ENCODE results near the gene PEG3.
"Not testable (repeated sequence)": the region's sequence is repeated elsewhere in the genome, so short reads cannot be mapped to it uniquely, and the experiment has no call there.

The PEG3 gene

DNA sequence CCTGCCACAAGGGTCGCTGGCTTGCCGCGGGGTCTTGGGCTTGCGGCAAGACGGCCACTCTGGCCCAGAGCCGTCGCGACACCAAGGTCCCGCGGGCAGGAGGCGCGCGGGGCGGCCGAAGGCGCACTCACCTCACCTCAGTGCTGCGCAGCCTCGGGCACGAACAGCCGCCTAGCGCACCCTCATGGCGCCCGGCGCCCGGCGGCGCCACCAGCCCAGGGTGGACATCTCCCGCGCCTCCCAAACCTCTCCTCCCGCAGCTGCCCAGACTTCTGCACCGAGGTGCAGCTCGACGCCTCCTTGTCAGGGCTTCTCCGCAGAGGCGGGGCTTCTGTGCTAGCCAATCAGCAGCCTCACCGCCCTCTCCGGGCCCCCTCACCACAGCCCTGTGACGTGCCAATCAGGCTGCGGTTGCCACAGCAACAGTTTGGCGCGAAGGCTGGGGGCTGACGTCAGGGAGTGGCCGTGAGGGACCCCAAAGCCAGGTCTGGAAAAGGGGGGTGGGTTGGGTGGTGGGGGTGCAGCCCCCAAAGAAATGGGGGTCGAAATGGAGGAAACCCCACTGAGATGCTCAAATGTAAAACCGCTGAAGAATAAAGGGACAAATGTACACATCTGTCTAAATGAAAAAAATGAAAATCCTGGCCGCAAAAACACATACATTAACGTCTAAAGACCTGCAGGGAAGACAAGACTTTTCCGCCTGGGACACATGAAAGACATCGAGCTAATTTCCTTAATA, at the start of gene PEG3, which contains the start of gene ZIM2:
Gene PEG3, minus strand, starts transcription at position 276 of the 742 bp plus-strand sequence. CDS start 16,071 bp downstream, outside the sequence.
Gene ZIM2, minus strand, starts transcription at position 276 of the 742 bp plus-strand sequence. CDS start 16,449 bp downstream, outside the sequence.
- no peak for DNase-seq

DNA sequence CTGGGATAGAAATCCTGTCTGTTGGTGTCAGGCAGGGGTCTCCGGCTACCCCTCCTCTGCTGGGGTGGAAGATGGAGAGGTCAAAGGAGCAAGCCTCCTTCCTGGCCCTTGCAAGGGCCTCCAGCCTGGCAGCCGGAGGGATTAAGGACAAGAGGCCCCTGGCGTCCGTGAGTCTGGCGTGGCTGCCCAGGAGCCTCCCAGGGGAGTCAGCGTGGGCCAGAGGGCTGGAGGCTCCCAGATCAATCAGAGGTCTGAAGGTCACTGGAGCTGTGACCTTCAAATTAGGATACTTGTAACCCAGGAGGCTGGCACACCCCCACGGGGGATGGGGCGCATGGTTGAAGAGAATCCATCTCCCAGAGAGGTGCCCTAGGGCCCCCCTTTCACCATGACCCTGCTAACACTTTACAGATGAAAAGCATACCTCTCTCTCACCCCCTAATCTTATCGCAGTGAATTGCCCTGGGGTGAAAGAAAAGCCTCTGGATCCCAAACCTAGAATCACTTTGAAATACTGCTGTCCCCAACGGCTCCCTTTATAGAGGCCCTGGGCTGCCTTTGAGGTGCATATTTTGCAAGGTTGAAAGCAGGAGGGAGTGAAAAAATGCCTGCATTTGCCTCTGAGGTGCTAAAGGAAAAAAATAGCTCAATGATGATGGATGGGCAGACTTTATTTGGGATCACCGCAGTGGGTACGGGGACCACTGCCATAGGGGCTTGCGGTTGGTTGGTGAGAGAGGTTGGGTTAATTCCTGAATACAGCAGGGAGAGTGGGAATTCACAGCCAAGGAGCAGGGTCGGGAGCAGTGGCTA, 44.9 kb upstream of the PEG3 start:
- DNase-seq, result no peak

DNA sequence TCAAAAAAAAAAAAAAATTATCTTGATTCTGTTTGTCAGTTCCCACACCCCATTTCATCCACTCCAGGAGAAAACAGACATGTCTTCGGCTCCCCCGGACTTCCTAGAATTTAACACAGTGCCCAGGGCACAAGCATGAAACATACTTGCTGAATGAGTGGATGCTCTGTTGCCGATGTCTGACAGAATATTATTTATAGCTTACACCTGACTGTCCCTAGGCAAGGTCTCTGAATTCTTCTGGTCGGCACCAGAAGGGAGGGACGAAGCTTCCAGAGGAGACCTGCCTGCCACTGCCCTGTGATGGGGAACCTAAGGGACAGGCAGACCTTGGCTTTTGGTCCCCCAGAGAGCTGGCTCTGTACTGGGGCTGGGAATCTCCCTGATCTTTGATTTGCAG, 43.9 kb upstream of the PEG3 start:
- no peak for DNase-seq

DNA sequence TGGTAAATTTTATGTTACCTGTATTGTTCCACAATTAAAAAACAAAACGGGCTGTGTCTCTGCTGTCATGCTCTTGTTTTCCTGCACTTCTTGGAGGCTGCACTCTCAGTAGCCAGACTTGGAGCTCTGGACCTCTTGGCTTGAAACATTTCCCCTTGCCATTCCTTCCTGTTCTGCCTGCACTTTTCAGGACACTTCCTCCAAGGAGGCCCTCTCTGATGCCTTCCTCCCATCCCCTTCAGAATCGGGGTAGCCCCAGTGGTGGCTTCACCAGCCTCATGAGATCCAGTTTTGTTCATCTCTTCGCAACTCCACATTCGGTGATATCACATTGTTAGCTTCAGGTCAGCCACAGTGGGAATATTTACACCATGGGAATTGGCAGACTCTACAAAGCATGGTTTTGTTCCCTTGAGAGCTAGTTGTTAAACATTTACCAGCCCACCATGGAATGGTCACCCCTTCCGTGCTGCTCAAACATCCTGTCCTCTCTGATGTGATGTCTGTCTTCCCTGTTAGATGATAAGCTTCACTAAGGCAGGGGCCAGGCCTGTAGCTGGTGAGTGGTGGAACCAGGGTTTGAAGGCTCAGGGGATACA, 40.2 kb upstream of the PEG3 start:
- no peak for DNase-seq

DNA sequence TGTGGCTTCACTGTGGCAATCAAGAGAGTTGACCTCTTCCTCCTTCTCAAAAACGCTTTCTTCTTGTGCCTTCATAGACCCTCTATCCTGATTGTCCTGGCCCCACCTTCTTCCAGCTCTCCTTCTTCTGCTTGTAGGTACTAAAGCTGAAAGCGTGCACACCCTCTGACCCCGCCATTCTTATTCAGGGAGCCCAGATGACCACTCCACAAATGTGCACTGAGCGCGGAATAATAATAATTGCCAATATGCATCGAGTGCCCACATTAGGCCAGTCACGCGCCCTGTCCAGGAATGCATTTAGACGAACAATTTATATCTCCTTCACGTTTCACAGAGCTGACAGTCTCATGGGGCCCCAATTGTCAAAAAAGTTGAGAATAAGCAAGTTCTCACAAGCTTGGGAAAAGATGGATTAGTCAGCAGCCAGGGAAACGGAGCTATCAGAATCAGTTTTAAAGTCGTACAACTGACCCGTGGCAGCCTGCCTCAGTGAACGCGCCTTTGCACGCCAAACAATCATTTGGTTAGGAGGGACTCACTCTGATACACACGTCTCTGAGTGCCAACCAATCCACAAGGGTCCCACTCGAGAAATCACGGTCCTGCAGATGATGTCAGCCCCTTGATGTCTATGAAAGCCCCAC, 36.7 kb upstream of the PEG3 start:
- no peak for DNase-seq

DNA sequence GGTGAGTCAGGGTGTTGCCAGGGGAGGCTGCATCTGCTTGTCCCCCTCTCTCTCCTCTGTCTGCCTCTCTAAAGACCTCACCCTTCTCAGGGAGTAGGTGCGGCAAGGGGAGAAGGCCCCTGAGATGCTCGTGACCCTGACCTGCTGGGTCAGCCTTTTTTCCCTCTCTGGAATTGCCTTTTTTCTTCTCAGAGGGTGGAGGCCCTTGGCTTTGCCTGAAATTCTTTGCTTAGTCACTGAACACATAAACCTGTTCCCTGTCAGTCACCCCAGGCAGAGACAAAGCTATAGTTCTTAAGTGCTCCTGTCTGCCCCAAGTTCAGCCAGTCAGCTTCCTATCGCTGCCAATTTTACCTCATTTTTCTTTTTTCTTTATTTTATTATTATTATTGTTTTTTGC, 35.2 kb upstream of the PEG3 start:
- DNase-seq, result no peak

DNA sequence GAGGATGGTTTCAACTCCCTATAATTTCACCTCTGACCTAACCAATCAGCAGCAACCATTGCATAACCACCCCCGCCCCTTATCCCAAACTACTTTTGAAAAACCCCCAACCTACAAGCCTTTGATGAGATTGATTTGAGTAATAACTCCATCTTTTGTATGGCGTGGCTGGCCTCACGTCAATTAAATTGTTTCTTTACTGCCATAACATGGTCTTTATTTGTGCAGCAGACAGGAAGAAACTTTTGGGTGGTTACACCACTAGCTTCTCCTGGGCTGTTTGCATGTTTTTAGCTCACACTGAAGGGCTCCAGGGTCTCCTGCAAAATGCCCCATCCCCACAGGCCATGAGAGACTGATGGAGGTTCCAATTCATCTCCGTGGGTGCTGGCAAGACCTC, 34.0 kb upstream of the PEG3 start:
- DNase-seq, result no peak

DNA sequence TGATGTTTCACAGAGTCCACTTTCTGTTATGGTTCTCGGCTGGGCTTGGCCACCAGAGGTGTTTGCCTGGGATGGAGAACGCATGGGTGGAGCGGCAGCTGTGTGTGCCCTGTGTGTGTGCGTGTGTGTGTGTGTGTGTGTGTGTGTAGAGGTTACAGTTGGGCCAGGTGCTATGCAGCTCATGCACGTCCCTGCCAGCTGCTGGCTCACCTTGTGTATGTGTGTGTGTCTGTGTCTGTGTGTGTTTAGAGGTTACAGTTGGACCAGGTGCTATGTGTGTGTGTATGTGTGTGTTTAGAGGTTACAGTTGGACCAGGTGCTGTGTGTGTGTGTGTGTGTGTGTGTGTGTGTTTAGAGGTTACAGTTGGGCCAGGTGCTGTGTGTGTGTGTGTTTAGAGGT, 33.0 kb upstream of the PEG3 start:
- DNase-seq, result no peak

DNA sequence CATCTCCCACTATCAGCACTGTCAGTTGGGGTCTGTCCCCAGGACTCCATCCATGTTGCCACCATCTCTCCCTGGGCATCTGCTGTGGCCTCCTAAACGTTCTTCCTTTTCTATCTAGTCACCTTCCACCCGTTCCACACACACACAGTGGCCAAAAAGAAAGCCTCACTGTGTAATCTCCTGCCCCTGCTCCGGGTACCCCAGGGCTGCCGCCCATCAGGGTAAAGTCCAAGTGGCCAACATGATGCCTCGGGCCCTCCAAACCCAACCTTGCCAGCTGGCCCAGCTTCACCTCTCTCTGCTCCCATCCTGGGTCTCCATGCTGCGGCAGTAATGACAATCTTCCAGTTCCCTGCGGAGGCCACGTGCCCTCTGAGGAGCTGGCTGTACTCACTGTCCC, 29.4 kb upstream of the PEG3 start:
- DNase-seq, result no peak

DNA sequence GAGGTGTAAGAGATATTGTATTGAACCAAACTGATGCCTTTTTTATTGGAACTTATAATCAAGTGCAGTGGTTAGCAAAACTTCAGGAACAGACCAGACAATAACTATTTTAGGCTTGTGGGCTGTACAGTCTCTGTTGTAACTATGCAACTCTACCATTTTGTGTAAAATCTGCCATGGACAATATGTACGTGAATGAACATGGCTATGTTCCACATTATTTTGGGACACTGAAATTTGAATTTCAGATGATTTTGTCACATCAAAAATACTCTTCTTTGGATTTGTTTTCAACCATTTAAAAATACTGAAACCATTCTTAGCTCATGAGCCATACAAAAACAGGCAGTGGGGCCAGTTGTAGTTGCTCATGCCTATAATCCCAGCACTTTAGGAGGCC, 27.9 kb upstream of the PEG3 start:
- no peak for DNase-seq

DNA sequence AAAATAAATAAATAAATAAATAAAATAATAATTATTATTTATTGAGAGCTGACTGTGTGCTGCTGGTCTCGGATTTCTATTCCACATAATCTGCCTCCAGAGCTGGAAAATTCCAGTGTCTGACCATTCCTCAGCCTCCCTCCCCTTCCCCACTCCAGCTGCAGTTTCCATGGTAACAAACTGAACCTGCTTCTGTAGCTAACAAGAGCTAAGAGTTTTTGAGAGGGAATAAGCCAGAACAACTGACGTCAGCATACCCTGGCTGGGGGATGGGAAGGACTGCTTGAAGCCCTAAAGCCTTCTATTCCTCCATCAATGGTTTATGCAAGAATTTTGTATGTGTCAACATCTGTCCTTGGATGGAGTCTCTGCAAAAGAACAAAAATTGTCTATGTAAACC, 26.0 kb upstream of the PEG3 start:
- DNase-seq, result no peak

DNA sequence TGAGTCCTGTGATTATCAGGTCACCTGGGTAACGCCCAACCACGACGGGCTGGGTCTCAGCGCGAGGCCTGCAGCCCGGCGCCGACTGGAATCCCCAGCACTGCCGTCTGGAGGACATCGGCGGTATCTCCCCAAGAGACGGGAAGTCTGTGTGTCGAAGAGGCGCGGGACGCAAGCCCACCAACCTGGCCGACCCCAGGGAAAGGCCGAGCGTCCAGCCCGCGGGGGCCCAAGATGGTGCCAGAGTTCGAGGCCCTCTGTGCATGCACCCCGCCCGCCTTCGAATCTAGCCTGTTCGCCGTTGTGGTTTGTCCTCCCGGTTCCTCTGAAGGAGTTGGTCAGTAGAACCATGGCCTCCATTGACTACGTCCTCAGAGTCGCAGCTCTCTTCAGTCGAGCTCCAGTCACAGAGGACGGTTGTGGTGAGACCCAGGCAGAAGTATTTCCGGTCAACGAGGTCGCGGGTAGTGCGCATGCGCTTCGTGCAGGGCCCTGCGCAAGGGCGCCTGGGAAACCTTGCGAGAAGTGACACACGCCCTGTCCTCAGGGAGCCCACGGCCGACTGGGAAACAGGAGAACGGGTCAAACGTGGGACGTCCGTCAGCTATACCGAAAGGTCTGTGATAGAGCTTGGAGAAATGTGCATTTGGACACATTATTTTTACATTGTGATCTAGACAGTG, 24.1 kb upstream of the PEG3 start:
- no peak for DNase-seq

DNA sequence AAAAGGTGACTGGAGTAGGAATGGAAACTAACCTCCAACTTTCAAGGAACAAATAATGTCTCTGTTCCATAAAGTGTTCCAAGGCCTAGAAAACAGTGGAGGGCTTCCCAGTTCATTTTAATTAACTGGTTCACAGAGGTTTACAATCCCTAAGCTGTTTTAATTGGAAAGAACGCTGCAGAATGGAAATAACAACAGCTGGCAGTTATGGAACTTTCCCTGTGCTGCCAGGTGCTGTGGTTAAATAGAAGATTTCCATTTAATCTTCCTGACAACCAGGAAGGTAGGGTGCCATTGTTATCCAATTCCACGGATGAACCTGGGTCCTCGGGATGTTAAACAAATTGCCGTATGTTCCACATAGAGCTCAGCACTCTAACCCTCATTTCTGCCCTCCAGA, 22.2 kb upstream of the PEG3 start:
- no peak for DNase-seq

DNA sequence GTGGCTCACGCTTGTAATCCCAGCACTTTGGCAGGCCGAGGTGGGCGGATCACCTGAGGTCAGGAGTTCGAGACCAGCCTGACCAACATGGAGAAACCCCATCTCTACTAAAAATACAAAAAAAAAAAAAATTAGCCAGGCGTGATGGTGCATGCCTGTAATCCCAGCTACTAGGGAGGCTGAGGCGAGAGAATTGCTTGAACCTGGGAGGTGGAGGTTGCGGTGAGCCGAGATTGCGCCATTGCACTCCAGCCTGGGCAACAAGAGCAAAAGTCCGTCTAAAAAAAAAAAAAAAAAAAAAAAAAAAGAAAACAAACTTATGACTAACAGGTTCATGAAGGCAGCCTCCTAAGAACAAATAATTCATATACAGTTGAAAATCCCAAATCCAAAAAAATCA, 19.9 kb upstream of the PEG3 start:
- not testable (repeated sequence) for DNase-seq

DNA sequence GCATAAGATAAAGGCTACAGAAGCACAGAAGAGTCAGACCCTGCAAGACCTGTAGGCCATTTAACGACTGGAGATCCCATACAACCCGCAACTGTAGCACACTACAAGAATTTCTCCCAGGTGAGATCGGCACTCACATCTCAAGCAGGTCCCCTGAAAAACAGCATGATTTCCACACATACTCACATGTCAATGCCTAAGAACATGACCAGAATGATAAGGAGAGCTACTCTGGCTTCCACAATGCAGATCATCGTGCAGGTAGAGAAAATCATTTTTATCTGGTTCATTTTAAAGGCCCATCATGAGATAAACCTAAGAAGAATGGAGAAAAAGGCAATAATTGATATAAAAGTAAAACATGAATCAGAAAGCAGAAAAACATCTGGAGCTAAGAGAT, 17.5 kb upstream of the PEG3 start:
- DNase-seq, result no peak

DNA sequence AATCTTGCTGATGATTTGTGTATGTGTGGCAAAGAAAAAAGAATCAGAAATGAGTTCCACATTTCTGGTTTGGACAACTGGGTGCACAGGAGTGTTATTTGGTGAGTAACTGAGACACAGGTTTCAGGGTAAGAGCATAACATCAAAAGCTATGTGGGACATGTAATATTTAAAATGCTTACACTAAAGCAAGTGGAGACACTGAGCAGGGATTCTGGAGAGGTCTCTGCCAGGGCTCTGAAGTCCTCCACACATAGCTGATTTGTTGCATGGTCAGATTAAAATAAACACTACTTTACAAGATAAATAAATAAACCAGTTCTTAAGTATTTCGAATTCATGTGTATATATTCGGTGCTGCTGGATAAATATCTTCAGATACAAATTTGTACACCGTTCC, 16.3 kb upstream of the PEG3 start:
- no peak for DNase-seq

DNA sequence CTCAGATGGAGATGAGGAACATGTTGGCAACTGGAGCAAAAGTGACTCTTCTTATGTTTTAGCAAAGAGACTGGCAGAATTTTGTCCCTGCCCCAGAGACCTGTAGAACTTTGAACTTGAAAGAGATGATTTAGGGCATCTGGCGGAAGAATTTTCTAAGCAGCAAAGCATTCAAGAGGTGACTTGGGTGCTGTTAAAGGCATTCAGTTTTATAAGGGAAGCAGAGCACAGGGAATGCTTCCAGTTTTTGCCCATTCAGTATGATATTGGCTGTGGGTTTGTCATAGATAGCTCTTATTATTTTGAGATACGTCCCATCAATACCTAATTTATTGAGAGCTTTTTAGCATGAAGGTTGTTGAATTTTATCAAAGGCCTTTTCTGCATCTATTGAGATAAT, 11.8 kb upstream of the PEG3 start:
- DNase-seq, result not testable (repeated sequence)

DNA sequence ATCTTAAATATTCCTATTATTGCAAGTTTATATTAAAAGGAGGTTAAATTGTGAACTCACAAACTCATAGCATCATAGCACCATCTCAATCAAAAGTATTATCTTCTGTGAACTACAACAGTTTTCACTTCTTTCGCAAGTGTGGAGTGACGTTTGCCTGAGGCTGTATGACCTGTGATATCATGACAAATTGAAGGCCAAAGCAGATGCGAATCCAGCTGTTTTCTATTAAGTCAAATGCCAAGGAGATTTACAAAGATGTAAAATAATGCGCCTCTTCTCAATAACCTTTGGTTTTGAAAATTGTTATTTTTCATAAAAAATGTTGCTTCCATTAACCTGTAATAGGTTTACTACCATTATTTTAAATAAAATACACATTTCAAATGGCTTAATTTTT, 7.6 kb upstream of the PEG3 start:
- no peak for DNase-seq

DNA sequence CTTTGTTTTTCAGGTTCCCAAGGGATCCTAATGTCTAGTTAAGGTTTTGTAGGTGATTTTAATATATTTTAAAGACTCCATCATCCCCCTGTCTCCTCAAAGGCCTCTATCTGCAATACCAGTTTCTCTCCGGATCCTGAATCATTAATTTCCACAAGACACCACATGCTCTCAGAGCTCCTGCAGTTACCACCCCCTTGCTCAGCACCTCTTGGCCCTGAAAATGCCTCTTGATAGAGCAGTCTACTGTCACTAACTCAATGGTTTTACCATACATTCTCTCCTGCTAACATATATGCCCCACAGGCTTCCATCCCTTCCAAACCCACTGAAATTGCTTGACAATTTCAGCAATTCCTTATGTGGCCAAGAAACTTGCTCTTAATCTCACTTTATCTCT, 1.9 kb upstream of the PEG3 start:
- no peak for DNase-seq

DNA sequence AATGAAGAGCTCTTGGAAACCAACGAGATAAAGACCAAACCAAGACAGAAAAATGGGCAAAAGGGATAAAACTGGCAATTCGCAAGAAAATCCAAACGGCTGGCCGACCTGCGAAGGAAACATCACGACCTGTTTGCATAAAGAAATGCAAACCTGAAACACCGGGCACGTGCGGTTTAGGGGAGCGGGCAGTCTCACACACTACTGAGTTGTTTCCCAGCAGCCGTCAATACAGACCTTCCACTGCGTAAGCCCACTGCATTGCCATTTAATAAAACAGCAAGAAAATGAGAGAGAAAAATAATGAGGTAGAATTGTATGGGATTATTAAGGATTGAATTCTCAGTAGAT, 642 bp upstream of the PEG3 start:
- no peak for DNase-seq

DNA sequence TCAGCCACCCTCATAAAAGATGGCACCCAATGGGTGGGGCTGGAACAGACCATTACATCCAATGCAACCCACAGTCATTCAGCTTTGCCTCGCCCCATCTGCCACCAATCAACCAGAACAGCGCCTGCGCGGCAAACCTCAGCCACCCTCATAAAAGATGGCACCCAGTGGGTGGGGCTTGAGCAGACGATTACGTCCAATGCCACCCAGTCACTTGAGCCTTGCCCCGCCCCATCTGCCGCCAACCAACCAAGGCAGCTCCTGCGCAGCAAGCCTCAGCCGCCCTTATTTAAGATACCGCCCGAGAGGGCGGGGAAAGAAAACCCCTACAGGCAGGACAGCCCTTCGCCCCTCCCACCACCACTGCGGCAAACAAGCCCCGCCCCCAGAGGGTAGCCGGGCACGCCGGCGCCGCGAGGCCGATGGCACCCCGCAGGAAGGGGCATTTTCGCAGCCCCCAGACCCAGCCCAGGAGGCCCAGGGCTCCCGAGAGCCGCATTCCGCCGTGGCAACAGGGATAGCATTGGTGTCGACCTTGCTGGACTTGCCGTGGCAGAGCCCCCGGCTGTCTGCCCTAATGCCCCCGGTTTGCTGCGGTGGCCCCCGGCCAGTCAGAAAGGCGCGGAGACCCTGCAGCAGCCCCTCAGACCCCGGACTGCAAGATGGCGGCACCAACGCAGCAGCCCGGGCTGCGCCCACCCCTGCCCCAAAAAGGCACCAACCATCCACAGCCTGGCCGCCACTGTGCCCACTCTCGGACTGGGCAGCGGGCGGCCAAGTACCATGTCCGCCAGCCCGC, 675 bp downstream of the PEG3 start:
- DNase-seq, result no peak
